H9 (cell line): ENCODE measurements around the gene ENOX1. TPM values are rescaled to one million over a fixed set of nuclear protein-coding genes. Genes with fewer than 3 reads are reported as not detected.

Source experiments
- DNase-seq: peaks from one replicate; pipeline ENCODE4 v3.0.0-alpha.2; 2017
- H2AFZ ChIP-seq: one replicate; pipeline ENCODE4 v1.6.1; 2013; ENCODE audit warnings: mild to moderate bottlenecking, low read length, control low read depth, moderate library complexity
- H2AK5ac ChIP-seq: 2 replicates; pipeline ENCODE4 v1.6.1; 2013; ENCODE audit warnings: low read length, control low read depth, mixed read lengths; ENCODE audit not compliant: insufficient read length
- H2BK120ac ChIP-seq: one replicate; pipeline ENCODE4 v1.6.1; 2013; ENCODE audit warnings: low read depth, mild to moderate bottlenecking, low read length, control low read depth, inconsistent platforms; ENCODE audit not compliant: poor library complexity, severe bottlenecking
- H2BK12ac ChIP-seq: 2 replicates; pipeline ENCODE4 v1.6.1; 2013; ENCODE audit warnings: low read length, control low read depth, mixed read lengths, low read depth; ENCODE audit not compliant: insufficient read length
- H2BK15ac ChIP-seq: 2 replicates; pipeline ENCODE4 v1.6.1; 2013; ENCODE audit warnings: low read depth, low read length, control low read depth
- H2BK20ac ChIP-seq: one replicate; pipeline ENCODE4 v1.6.1; 2013; ENCODE audit warnings: low read depth, mild to moderate bottlenecking, low read length, control low read depth, inconsistent platforms; ENCODE audit not compliant: poor library complexity, severe bottlenecking
- H2BK5ac ChIP-seq: 2 replicates; pipeline ENCODE4 v1.6.1; 2013; ENCODE audit warnings: low read length, control low read depth, mixed read lengths; ENCODE audit not compliant: insufficient read length
- H3K14ac ChIP-seq: 2 replicates; pipeline ENCODE4 v1.6.1; 2013; ENCODE audit warnings: low read length, control low read depth; ENCODE audit not compliant: insufficient read depth
- H3K18ac ChIP-seq: 2 replicates; pipeline ENCODE4 v1.6.1; 2013; ENCODE audit warnings: low read depth, mild to moderate bottlenecking, mixed read lengths, low read length, control low read depth; ENCODE audit not compliant: insufficient read length
- H3K23ac ChIP-seq: 2 replicates; pipeline ENCODE4 v1.6.1; 2013; ENCODE audit warnings: low read length, control low read depth, mixed read lengths, low read depth; ENCODE audit not compliant: insufficient read length
- H3K23me2 ChIP-seq: 2 replicates; pipeline ENCODE4 v1.6.1; 2013; ENCODE audit warnings: low read depth, mild to moderate bottlenecking, mixed read lengths, low read length, control low read depth; ENCODE audit not compliant: insufficient read length, poor library complexity, severe bottlenecking
- H3K27ac ChIP-seq: 2 replicates; pipeline ENCODE4 v1.5.1; 2013; ENCODE audit warnings: low read length, control low read depth, mixed read lengths, low read depth; ENCODE audit not compliant: insufficient read length
- H3K27me3 ChIP-seq: 2 replicates; pipeline ENCODE4 v1.6.1; 2013; ENCODE audit warnings: low read length, control low read depth, inconsistent platforms; ENCODE audit not compliant: insufficient read depth
- H3K4ac ChIP-seq: 2 replicates; pipeline ENCODE4 v1.6.1; 2013; ENCODE audit warnings: low read depth, mild to moderate bottlenecking, control low read depth, inconsistent platforms, low read length, moderate library complexity
- H3K4me1 ChIP-seq: 2 replicates; pipeline ENCODE4 v1.6.1; 2013; ENCODE audit warnings: low read length, control low read depth, inconsistent platforms; ENCODE audit not compliant: insufficient read depth
- H3K4me2 ChIP-seq: 2 replicates; pipeline ENCODE4 v1.6.1; 2013; ENCODE audit warnings: low read length, control low read depth, mixed read lengths; ENCODE audit not compliant: insufficient read length, insufficient read depth
- H3K56ac ChIP-seq: 2 replicates; pipeline ENCODE4 v1.6.1; 2013; ENCODE audit warnings: low read depth, mild to moderate bottlenecking, mixed read lengths, low read length, control low read depth; ENCODE audit not compliant: insufficient read length
- H3K79me1 ChIP-seq: 2 replicates; pipeline ENCODE4 v1.6.1; 2013; ENCODE audit warnings: low read depth, mild to moderate bottlenecking, moderate library complexity, low read length, control low read depth, inconsistent platforms; ENCODE audit not compliant: insufficient read depth, poor library complexity, severe bottlenecking
- H3K79me2 ChIP-seq: 2 replicates; pipeline ENCODE4 v1.6.1; 2013; ENCODE audit warnings: low read length, control low read depth, inconsistent platforms; ENCODE audit not compliant: insufficient read depth
- H3K9ac ChIP-seq: 2 replicates; pipeline ENCODE4 v1.6.1; 2013; ENCODE audit warnings: low read length, control low read depth, mixed read lengths; ENCODE audit not compliant: insufficient read length; ENCODE audit errors: extremely low read depth
- H3K9me3 ChIP-seq: one replicate; pipeline ENCODE4 v1.6.1; 2013; ENCODE audit warnings: low read depth, low read length, inconsistent platforms; ENCODE audit not compliant: control insufficient read depth
- H3T11ph ChIP-seq: one replicate; pipeline ENCODE4 v1.6.1; 2013; ENCODE audit warnings: mild to moderate bottlenecking, low read length, control low read depth, inconsistent platforms
- H4K20me1 ChIP-seq: one replicate; pipeline ENCODE4 v1.6.1; 2013; ENCODE audit not compliant: control insufficient read depth, insufficient read length, insufficient read depth
- H4K5ac ChIP-seq: 2 replicates; pipeline ENCODE4 v1.6.1; 2013; ENCODE audit warnings: low read depth, mild to moderate bottlenecking, mixed read lengths, low read length, control low read depth; ENCODE audit not compliant: insufficient read length
- H4K8ac ChIP-seq: replicated peaks from 2 replicates; pipeline ENCODE4 v1.6.1; 2013; ENCODE audit warnings: low read length, control low read depth, mixed read lengths, low read depth; ENCODE audit not compliant: insufficient read length
- H4K91ac ChIP-seq: 2 replicates; pipeline ENCODE4 v1.6.1; 2013; ENCODE audit warnings: low read depth, mild to moderate bottlenecking, moderate library complexity, mixed read lengths, low read length, control low read depth; ENCODE audit not compliant: insufficient read length
- H3K27ac Mint-ChIP-seq, 3 experiments: 2 replicates in 2 of 3; 3 replicates in 1 of 3; pipeline ENCODE4 v1.8.0; 2020 to 2021; ENCODE audit warnings: mixed read lengths in 3 of 3, mild to moderate bottlenecking in 1 of 3, moderate library complexity in 1 of 3
- H3K27me3 Mint-ChIP-seq: 2 replicates; pipeline ENCODE4 v1.8.0; 2021; ENCODE audit warnings: low read depth, mild to moderate bottlenecking, moderate library complexity, mixed read lengths
- H3K36me3 Mint-ChIP-seq, 3 experiments: 2 replicates in 2 of 3; 3 replicates in 1 of 3; pipeline ENCODE4 v1.8.0; 2020 to 2021; ENCODE audit warnings: low read depth in 3 of 3, mixed read lengths in 3 of 3; ENCODE audit not compliant: insufficient read depth in 1 of 3
- H3K4me1 Mint-ChIP-seq, 2 experiments: 2 replicates each; pipeline ENCODE4 v1.8.0; 2020; ENCODE audit warnings: mixed read lengths in 2 of 2
- H3K4me3 Mint-ChIP-seq, 2 experiments: 2 replicates in 1 of 2; 3 replicates in 1 of 2; pipeline ENCODE4 v1.8.0; 2020 to 2021; ENCODE audit warnings: mild to moderate bottlenecking in 2 of 2, mixed read lengths in 2 of 2, moderate library complexity in 1 of 2
- H3K9me3 Mint-ChIP-seq, 2 experiments: 2 replicates in 1 of 2; 3 replicates in 1 of 2; pipeline ENCODE4 v1.8.0; 2020; ENCODE audit warnings: mild to moderate bottlenecking in 2 of 2, mixed read lengths in 2 of 2, moderate library complexity in 1 of 2
- CTCF ChIP-seq: fragments of 200-600 bp; sonication (generic); conservative IDR thresholded peaks from 3 replicates; pipeline ENCODE4 v1.8.0; 2021; ENCODE audit warnings: antibody characterized with exemption, mild to moderate bottlenecking
- WGBS: extraction: QIAGEN DNeasy Blood & Tissue Kit; methylation state at CpG from one replicate; pipeline ENCODE4 v1.1.7; 2013; ENCODE audit warnings: missing lambda C conversion rate, low lambda C conversion rate, mixed read lengths; ENCODE audit not compliant: insufficient read length; ENCODE audit errors: extremely low coverage; 5-methylcytosine and 5-hydroxymethylcytosine counted together
- total RNA-seq: library from RNA; stranded (reverse); gene quantifications from 2 replicates; pipeline ENCODE4 v1.2.1, GENCODE V29; 2021

ENOX1 gene
- total RNA-seq, 1 experiment from 2014 or later = 0.24 TPM

- Histone ChIP-seq H4K8ac (no peak overlapping the region), H4K5ac (no peak overlapping the region), H3K23ac (no peak overlapping the region), H3K14ac (no peak overlapping the region), H2BK5ac (no peak overlapping the region), H3K9ac (no peak overlapping the region), H3K9me3 (no peaks in the 10 kb centered on the region), H3K27ac (no peak overlapping the region), H3T11ph (no peak overlapping the region), H3K27me3 (no peaks in the 10 kb centered on the region), H3K79me1 (no peaks in the 10 kb centered on the region), H3K56ac (no peak overlapping the region), H2BK20ac (no peak overlapping the region), H3K4ac (no peak overlapping the region), H3K79me2 (no peaks in the 10 kb centered on the region), H3K4me2 (no peak overlapping the region), H2BK120ac (no peak overlapping the region), H2BK15ac (no peak overlapping the region), H3K23me2 (no peaks in the 10 kb centered on the region), H2AK5ac (no peak overlapping the region), H3K4me1 (no peaks in the 10 kb centered on the region; the same call in 1 of the 2 replicates), H2AFZ (no peak overlapping the region), H4K20me1 (no peaks in the 10 kb centered on the region), H4K91ac (no peak overlapping the region), H2BK12ac (no peak overlapping the region), H3K18ac (no peak overlapping the region)
- Mint-ChIP-seq H3K9me3 (no peaks in the 10 kb centered on the region), H3K4me3 (no peak overlapping the region), H3K4me1 (peaks cover 11 to 14% of the 10 kb centered on the region in 2 experiments), H3K36me3 (no peaks in the 10 kb centered on the region), H3K27ac (no peak overlapping the region), H3K27me3 (no peaks in the 10 kb centered on the region)
- TF ChIP-seq CTCF = no peak
- no CpG with 5 or more reads among the region's 2 CpGs for WGBS
- DNase-seq = no peak
Observed at GRCh38 chr13:43295321-43295720, 491.5 kb downstream of the ENOX1 start.
